SJCRH30 (cell line): Measurements from ENCODE around the gene SCUBE1. TPM values are rescaled to one million over a fixed set of nuclear protein-coding genes. Genes with fewer than 3 reads are reported as not detected.
A peak's percentile ranks its signal among the peaks of the same experiment; 100 is the strongest.

Experiments
- DNase-seq, 2 experiments: peaks; one replicate each; pipeline ENCODE4 v3.0.0-alpha.2; 2015 to 2020
- H3K27ac ChIP-seq: fragments of 250-450 bp; sonication (Bioruptor Pico); 2 replicates; pipeline ENCODE4 v1.5.1; 2020; ENCODE audit warnings: mild to moderate bottlenecking, moderate library complexity
- H3K27me3 ChIP-seq: fragments of 250-450 bp; sonication (Bioruptor Pico); 2 replicates; pipeline ENCODE4 v1.5.1; 2020; ENCODE audit warnings: mild to moderate bottlenecking, moderate library complexity
- H3K36me3 ChIP-seq: fragments of 250-450 bp; sonication (Bioruptor Pico); 2 replicates; pipeline ENCODE4 v1.5.1; 2020; ENCODE audit warnings: mild to moderate bottlenecking, moderate library complexity
- H3K4me1 ChIP-seq: fragments of 250-450 bp; sonication (Bioruptor Pico); 2 replicates; pipeline ENCODE4 v1.5.1; 2020; ENCODE audit warnings: mild to moderate bottlenecking, moderate library complexity
- H3K4me3 ChIP-seq: fragments of 250-450 bp; sonication (Bioruptor Pico); 2 replicates; pipeline ENCODE4 v1.5.1; 2020; ENCODE audit warnings: mild to moderate bottlenecking, moderate library complexity
- H3K9me3 ChIP-seq: fragments of 250-450 bp; sonication (Bioruptor Pico); replicated peaks from 2 replicates; pipeline ENCODE4 v1.5.1; 2020; ENCODE audit warnings: mild to moderate bottlenecking, moderate library complexity
- total RNA-seq: library from RNA; depleted of rRNA; stranded (reverse); fragments of >200 nt; shearing (Covaris generic); gene quantifications from 2 replicates; pipeline ENCODE4 v1.2.3, GENCODE V29; 2014

Gene SCUBE1
- total RNA-seq, 1 experiment from 2014 or later = 13.7 TPM

DNA sequence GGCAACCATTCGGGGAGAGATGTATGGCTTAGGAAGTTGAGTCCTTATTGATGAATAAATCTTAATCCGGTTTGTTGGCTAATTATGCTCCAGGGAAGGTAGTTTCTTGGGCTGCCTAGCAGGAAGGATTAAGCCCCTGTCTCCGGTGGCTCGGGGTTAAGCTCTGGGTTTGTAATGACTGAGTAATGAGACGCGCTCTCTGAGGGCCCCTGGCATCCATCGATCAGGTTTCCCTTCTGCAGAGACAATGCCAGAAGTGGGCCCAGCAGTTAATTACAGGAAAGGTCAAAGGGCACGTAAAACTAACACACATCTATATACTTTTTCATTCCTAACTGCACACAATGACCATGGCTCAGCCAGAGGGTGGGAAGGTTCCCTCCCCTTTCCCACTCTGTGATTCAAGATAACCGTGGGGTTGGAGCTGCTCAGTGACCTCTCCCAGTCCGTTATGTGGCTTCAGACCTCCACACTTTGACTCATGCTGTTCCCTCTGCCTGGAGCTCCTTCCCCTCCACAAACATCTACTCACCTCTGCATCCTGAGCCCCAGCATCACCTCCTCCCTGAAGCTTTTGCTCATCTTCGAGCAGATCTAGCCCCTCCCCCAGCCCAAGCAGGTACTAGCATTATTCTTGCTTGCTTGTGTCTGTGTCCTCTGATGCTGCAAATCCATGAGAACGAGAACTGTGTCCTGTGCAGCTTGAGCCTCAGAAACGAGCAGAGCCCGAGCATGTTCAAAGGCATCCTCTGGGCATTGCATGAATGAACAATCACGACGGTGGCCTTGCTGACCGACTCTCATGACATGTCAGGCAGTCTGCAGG, 16.6 kb downstream of the SCUBE1 start:
- Histone ChIP-seq H3K9me3 (no peaks in the 10 kb centered on the region), H3K4me3 (no peak overlapping the region), H3K4me1 (peaks cover 9% of the 10 kb centered on the region; the same call in 1 of the 2 replicates), H3K36me3 (no peaks in the 10 kb centered on the region), H3K27ac (no peak overlapping the region), H3K27me3 (no peaks in the 10 kb centered on the region)
- DNase-seq = peak in 1 of 2 experiments; percentile 30

GRCh38 chr22:43325176-43325575, 18.0 kb downstream of the SCUBE1 start:
- H3K9me3 ChIP-seq = no peaks in the 10 kb centered on the region
- H3K27ac ChIP-seq = no peak overlapping the region
- H3K27me3 ChIP-seq = no peaks in the 10 kb centered on the region
- H3K4me1 ChIP-seq = peaks cover 9% of the 10 kb centered on the region; the same call in 1 of the 2 replicates
- no peaks in the 10 kb centered on the region for H3K36me3 ChIP-seq
- no peak for DNase-seq
- H3K4me3 ChIP-seq = no peak overlapping the region

- no peaks in the 10 kb centered on the region for H3K36me3 ChIP-seq
- H3K4me3 ChIP-seq = no peak overlapping the region
- no peaks in the 10 kb centered on the region for H3K27me3 ChIP-seq
- H3K9me3 ChIP-seq = no peaks in the 10 kb centered on the region
- H3K27ac ChIP-seq = no peak overlapping the region
- DNase-seq = no peak
- peaks cover 2% of the 10 kb centered on the region; the same call in 1 of the 2 replicates for H3K4me1 ChIP-seq
Observed at GRCh38 chr22:43320943-43321900, 21.9 kb downstream of the SCUBE1 start.

DNA sequence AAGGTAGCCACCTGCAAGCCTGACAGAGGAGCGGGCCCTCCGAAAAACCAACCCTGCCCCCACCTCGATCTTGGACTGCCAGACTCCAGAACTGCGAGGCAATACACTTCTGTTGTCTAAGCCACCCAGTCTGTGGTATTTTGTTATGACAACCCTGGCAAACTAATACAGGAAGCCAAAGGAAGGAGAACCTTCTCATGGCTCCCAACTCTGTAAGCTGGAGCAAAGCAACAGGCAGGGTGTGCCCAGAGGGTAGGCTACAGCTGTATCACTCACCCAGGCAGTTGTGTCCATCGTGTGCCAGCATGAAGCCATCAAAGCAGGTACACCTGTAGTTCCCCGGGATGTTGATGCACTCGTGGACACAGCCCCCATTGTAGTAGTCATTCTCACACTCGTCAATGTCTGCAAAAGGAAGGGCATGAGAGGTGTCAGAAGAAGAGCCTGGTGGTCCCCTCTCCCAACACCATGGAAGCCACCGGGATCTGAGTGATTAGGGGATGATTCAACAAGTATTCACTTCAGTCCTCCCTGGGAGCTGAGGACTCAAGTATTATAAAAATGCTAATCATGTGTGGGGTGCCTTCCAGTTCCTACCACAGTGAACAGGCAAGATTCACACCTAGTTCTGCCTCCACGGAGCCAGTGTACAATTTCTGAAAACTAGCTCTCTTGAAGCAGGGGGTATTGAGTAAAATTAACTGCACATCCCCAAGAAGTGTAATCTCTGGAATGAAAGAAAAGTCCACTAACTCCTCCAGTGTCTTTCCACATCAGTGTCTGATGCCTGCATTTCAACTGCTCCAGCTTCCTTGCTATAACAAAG, 23.3 kb downstream of the SCUBE1 start:
- Histone ChIP-seq H3K4me1 (no peaks in the 10 kb centered on the region), H3K9me3 (no peaks in the 10 kb centered on the region), H3K4me3 (no peak overlapping the region), H3K27ac (no peak overlapping the region), H3K27me3 (no peaks in the 10 kb centered on the region), H3K36me3 (no peaks in the 10 kb centered on the region)
- DNase-seq = no peak

DNA sequence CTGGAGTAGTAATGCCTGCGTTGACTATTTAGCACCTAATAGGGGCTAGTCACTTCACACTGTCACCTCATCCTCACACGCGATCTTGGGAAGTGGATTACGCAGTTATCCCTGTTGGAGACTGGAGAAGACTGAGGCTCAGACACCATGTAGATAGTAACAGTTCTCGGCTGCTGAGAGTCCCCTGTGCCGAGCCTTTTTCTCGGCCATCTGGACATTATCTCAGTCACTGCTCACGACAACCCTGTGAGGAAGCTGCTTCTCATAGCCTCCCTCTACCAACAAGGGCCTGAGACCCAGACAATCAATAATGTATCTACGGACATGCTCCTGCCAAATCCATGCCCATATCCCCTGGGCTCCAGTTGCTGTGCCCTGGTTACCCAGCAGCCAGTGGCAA, 25.9 kb downstream of the SCUBE1 start:
- no peaks in the 10 kb centered on the region for H3K9me3 ChIP-seq
- DNase-seq = no peak
- H3K4me1 ChIP-seq = peaks cover 10% of the 10 kb centered on the region; the same call in 1 of the 2 replicates
- H3K27me3 ChIP-seq = no peaks in the 10 kb centered on the region
- H3K4me3 ChIP-seq = no peak overlapping the region
- no peak overlapping the region for H3K27ac ChIP-seq
- H3K36me3 ChIP-seq = no peaks in the 10 kb centered on the region

- Histone ChIP-seq H3K9me3 (no peaks in the 10 kb centered on the region), H3K27ac (no peak overlapping the region), H3K27me3 (no peaks in the 10 kb centered on the region), H3K36me3 (no peaks in the 10 kb centered on the region), H3K4me1 (peaks cover 10% of the 10 kb centered on the region; the same call in 1 of the 2 replicates), H3K4me3 (no peak overlapping the region)
- no peak for DNase-seq
Observed at GRCh38 chr22:43315687-43316217, 27.4 kb downstream of the SCUBE1 start.

GRCh38 chr22:43314611-43315010, 28.6 kb downstream of the SCUBE1 start:
- no peaks in the 10 kb centered on the region for H3K9me3 ChIP-seq
- H3K4me1 ChIP-seq = peaks cover 16% of the 10 kb centered on the region; the same call in 1 of the 2 replicates
- H3K36me3 ChIP-seq = no peaks in the 10 kb centered on the region
- H3K4me3 ChIP-seq = no peak overlapping the region
- no peak overlapping the region for H3K27ac ChIP-seq
- DNase-seq = no peak
- no peaks in the 10 kb centered on the region for H3K27me3 ChIP-seq

DNA sequence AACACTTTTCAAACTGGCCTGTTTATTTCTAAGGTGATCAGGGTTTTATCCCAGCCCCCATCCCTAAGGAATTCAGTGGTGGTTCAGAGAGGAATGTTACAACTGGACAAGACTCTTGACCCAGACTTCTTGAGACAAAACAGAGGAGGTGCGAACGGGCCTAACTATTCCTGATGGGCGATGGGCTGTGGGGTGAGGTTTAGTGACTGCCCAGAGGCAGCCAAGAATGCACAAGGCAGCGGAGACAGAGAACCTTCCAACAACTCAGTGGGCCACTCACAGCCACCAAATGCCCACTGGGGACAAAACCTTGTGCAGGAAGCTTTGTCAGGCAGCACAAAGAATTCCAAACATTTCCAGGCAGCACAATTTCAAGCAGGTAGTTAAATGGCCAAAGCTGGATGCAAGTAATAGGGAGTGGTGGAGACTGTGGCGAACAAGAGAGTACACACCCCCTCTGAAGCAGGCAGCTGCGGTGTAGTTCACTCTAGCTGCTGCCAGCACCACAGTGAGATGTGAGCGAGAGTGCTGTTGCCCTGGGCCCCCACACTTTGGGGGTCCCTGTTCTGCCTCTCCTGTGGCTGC, 29.2 kb downstream of the SCUBE1 start:
- no peaks in the 10 kb centered on the region for H3K36me3 ChIP-seq
- H3K4me3 ChIP-seq = no peak overlapping the region
- H3K27ac ChIP-seq = no peak overlapping the region
- H3K27me3 ChIP-seq = no peaks in the 10 kb centered on the region
- DNase-seq = no peak
- peaks cover 20% of the 10 kb centered on the region for H3K4me1 ChIP-seq
- no peaks in the 10 kb centered on the region for H3K9me3 ChIP-seq

DNA sequence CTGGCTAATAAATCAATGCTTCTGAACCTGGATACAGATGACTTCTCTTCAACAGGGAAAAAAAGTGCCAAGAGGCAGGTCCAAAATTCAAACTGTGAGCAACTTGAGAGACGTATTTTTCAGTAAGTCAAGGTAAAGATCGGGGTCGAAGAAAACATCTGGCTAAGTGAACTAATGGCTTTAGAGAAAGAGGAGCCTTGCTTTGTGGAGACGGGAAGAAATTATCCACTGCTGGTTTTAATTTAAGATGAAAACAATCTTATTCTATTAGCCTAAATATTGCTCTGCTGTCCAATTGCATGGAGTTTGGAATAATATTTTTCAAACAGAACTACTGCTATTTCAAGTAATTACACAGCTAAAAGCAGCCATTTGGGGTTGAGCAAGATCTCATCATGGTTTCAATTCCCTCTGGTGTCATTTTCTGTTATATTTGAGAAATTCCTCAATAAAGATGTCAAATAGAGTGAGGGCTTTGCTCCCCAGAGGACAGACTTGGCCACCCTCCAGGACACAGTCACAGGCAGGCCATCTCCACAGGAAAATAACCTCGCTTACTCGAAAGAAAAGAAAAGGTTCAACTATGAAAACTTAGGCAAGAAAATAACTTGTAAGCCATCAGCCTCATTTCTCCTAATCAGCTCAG, 29.8 kb downstream of the SCUBE1 start:
- H3K27ac ChIP-seq = no peak overlapping the region
- no peaks in the 10 kb centered on the region for H3K36me3 ChIP-seq
- H3K9me3 ChIP-seq = no peaks in the 10 kb centered on the region
- peak in 1 of 2 experiments; percentile 42 for DNase-seq
- H3K27me3 ChIP-seq = no peaks in the 10 kb centered on the region
- peaks cover 25% of the 10 kb centered on the region for H3K4me1 ChIP-seq
- no peak overlapping the region for H3K4me3 ChIP-seq

GRCh38 chr22:43312608-43313007, 30.6 kb downstream of the SCUBE1 start:
- Histone ChIP-seq H3K4me3 (no peak overlapping the region), H3K9me3 (no peaks in the 10 kb centered on the region), H3K36me3 (no peaks in the 10 kb centered on the region), H3K27ac (no peak overlapping the region), H3K4me1 (peaks cover 32% of the 10 kb centered on the region), H3K27me3 (no peaks in the 10 kb centered on the region)
- DNase-seq = no peak

DNA sequence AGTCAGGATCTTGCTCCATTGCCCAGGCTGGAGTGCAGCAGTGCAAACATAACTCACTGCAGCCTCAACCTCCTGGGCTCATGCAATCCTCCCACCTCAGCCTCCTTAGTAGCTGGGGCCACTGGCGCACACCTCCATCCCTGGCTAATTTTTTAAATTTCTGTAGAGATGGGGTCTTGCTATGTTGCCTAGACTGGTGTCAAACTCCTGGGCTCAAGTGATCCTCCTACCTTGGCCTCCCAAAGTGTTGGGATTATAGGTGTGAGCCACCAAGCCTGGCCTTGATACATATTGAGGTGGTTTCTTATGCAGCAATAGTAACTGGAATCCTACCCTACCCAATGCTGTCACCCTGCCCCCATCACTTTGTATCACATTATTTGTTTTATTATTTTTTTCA, 32.4 kb downstream of the SCUBE1 start:
- Histone ChIP-seq H3K4me3 (no peak overlapping the region), H3K27ac (no peak overlapping the region), H3K36me3 (no peaks in the 10 kb centered on the region), H3K27me3 (no peaks in the 10 kb centered on the region), H3K9me3 (no peaks in the 10 kb centered on the region), H3K4me1 (peaks cover 33% of the 10 kb centered on the region)
- no peak for DNase-seq

DNA sequence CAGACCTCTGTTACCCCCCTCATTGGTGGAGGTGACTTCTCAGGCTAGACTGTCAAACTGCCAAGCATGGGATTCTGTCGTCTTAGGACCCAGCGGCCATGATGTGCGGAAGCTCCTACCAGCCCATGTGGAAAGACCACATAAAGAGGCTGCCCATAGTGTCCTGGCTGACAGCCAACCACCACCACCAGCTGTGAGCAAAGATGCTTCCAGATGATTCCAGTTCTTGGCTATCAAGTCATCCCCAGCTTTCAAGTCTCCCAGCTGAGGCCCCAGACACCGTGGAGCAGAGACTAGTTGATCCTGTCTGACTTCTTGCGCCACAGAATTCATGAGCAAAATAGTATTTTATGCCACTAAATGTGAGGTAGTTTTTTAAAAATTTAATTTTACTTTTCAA, 32.9 kb downstream of the SCUBE1 start:
- Histone ChIP-seq H3K4me3 (no peak overlapping the region), H3K4me1 (peaks cover 33% of the 10 kb centered on the region), H3K27ac (no peak overlapping the region), H3K27me3 (no peaks in the 10 kb centered on the region), H3K9me3 (no peaks in the 10 kb centered on the region), H3K36me3 (no peaks in the 10 kb centered on the region)
- DNase-seq = peak; percentile 64 to 78

- peaks cover 34% of the 10 kb centered on the region for H3K4me1 ChIP-seq
- peak overlapping the region; percentile 4; the same call in 1 of the 2 replicates for H3K4me3 ChIP-seq
- peak overlapping the region; percentile 20 for H3K27ac ChIP-seq
- H3K9me3 ChIP-seq = no peaks in the 10 kb centered on the region
- no peaks in the 10 kb centered on the region for H3K36me3 ChIP-seq
- no peaks in the 10 kb centered on the region for H3K27me3 ChIP-seq
- DNase-seq = no peak
Observed at GRCh38 chr22:43308836-43309235, 34.3 kb downstream of the SCUBE1 start.
